Body of pancreas (tissue), 4 donors: Measurements from ENCODE around the gene TNRC6B. TPM values are rescaled to one million over a fixed set of nuclear protein-coding genes. Genes with fewer than 3 reads are reported as not detected.
"Not testable (repeated sequence)": the region's sequence is repeated elsewhere in the genome, so short reads cannot be mapped to it uniquely, and the experiment has no call there.

Source experiments
- ATAC-seq: fragments of 150-250 bp; one replicate; pipeline ENCODE4 v1.9.1; 2016
- DNase-seq, 4 donors: peaks; one replicate each; pipeline ENCODE4 v3.0.0-alpha.2; 2019
- H3K27ac ChIP-seq, 4 donors: fragments of 200-600 bp; sonication (generic); 1 replicate in 3 of 4; 2 replicates in 1 of 4; pipeline versions ENCODE4 v1.5.1 to v1.6.1; 2016 to 2019; ENCODE audit warnings: mild to moderate bottlenecking in 1 of 4, mixed read lengths in 1 of 4, moderate library complexity in 1 of 4
- H3K27me3 ChIP-seq, 2 donors: fragments of 200-600 bp; sonication (generic); one replicate each; pipeline ENCODE4 v1.6.0; 2016; ENCODE audit warnings: mild to moderate bottlenecking in 1 of 2
- H3K36me3 ChIP-seq, 2 donors: fragments of 200-600 bp; sonication (generic); replicated peaks in 1 of 2; 2 replicates each; pipeline ENCODE4 v1.5.1; 2016; ENCODE audit warnings: low read depth in 2 of 2; ENCODE audit not compliant: insufficient read depth in 1 of 2
- H3K4me1 ChIP-seq: fragments of 200-600 bp; sonication (generic); one replicate; pipeline ENCODE4 v1.6.0; 2016
- H3K4me3 ChIP-seq, 2 donors: fragments of 200-600 bp; sonication (generic); 1 replicate in 1 of 2; 2 replicates in 1 of 2; pipeline ENCODE4 v1.5.1; 2016 to 2019
- H3K9me3 ChIP-seq, 3 donors: fragments of 200-600 bp; sonication (generic); 1 replicate in 2 of 3; 2 replicates in 1 of 3; pipeline ENCODE4 v1.5.1; 2016
- CTCF ChIP-seq, 7 experiments: fragments of 450-650 bp in 4 of 7; fragments of 200-600 bp in 3 of 7; sonication (generic) in 3 of 7; IDR thresholded peaks; one replicate each; pipeline ENCODE4 v1.5.1; 2016 to 2019; ENCODE audit warnings: antibody characterized with exemption in 7 of 7
- POLR2A ChIP-seq, 3 donors: fragments of 450-650 bp; IDR thresholded peaks; one replicate each; pipeline ENCODE4 v1.6.1; 2016; ENCODE audit warnings: antibody characterized with exemption in 3 of 3, mild to moderate bottlenecking in 2 of 3
- WGBS, 2 donors: methylation state at CpG; one replicate each; pipeline ENCODE4 v1.1.5; 2017; 5-methylcytosine and 5-hydroxymethylcytosine counted together
- intact Hi-C: fragments of 100-400 bp; cut with DNase I; formaldehyde crosslinking; loops from one replicate; pipeline ENCODE4 v1.15.1; 2023
- total RNA-seq, 2 donors: library from RNA; depleted of rRNA; stranded (reverse); fragments of >200 nt; gene quantifications; one replicate each; pipeline ENCODE4 v1.1.0, GENCODE V29; 2016

The TNRC6B gene
- total RNA-seq, 2 donors from 2014 or later, result 25.2 to 39.9 TPM

GRCh38 chr22:40368836-40369235 is 191.1 kb downstream of the TNRC6B start:
- H3K27me3 ChIP-seq, result no peaks in the 10 kb centered on the region
- DNase-seq (no peak), ATAC-seq (no peak)
- TF ChIP-seq CTCF (IDR thresholded peaks at IDR 0.05), result no peak
- TF ChIP-seq POLR2A (IDR thresholded peaks at IDR 0.05), result no peak
- no peaks in the 10 kb centered on the region for H3K9me3 ChIP-seq
- peak overlapping the region in 1 of 4 donors; percentile 49 for H3K27ac ChIP-seq
- peaks cover 28% of the 10 kb centered on the region for H3K4me1 ChIP-seq
- whole genome bisulfite sequencing, 2 donors, result 89 to 90% methylated on average over 3 of the region's 3 CpGs
- H3K36me3 ChIP-seq, result peaks cover 0 to 16% of the 10 kb centered on the region in 2 donors
- no peak overlapping the region for H3K4me3 ChIP-seq
- intact Hi-C loops, result no loop called here

- TF ChIP-seq POLR2A (IDR thresholded peaks at IDR 0.05), result no peak
- no peak for TF ChIP-seq CTCF (IDR thresholded peaks at IDR 0.05)
- intact Hi-C loops, result no loop called here
- no peak overlapping the region for H3K27ac ChIP-seq
- no peak overlapping the region for H3K4me3 ChIP-seq
- DNase-seq, result no peak
- no peaks in the 10 kb centered on the region for H3K36me3 ChIP-seq
- no peak for ATAC-seq
- 88 to 97% methylated on average over 6 to 8 of the region's 8 CpGs for WGBS, 2 donors
- no peaks in the 10 kb centered on the region for H3K9me3 ChIP-seq
- no peaks in the 10 kb centered on the region for H3K27me3 ChIP-seq
- peaks cover 59% of the 10 kb centered on the region for H3K4me1 ChIP-seq
These were observed 196.8 kb downstream of the TNRC6B start for GRCh38 chr22:40374567-40374966.

GRCh38 chr22:40376149-40376548 is 198.4 kb downstream of the TNRC6B start:
- no peaks in the 10 kb centered on the region for H3K9me3 ChIP-seq
- intact Hi-C loops, result no loop called here
- no peak overlapping the region for H3K4me3 ChIP-seq
- ATAC-seq (no peak), DNase-seq (no peak)
- WGBS, 2 donors, result 39 to 42% methylated on average over 5 of the region's 5 CpGs
- H3K4me1 ChIP-seq, result peaks cover 63% of the 10 kb centered on the region
- H3K27ac ChIP-seq, result no peak overlapping the region
- TF ChIP-seq POLR2A (IDR thresholded peaks at IDR 0.05) (no peak), CTCF (IDR thresholded peaks at IDR 0.05) (no peak)
- H3K27me3 ChIP-seq, result no peaks in the 10 kb centered on the region
- H3K36me3 ChIP-seq, result no peaks in the 10 kb centered on the region

- 88 to 94% methylated on average over 2 of the region's 2 CpGs for WGBS, 2 donors
- H3K4me3 ChIP-seq, result no peak overlapping the region
- ATAC-seq, result no peak
- no peaks in the 10 kb centered on the region for H3K36me3 ChIP-seq
- intact Hi-C loops, result no loop called here
- no peaks in the 10 kb centered on the region for H3K27me3 ChIP-seq
- no peak for DNase-seq
- no peak overlapping the region for H3K27ac ChIP-seq
- no peaks in the 10 kb centered on the region for H3K9me3 ChIP-seq
- TF ChIP-seq CTCF (IDR thresholded peaks at IDR 0.05) (no peak), POLR2A (IDR thresholded peaks at IDR 0.05) (no peak)
- peaks cover 53% of the 10 kb centered on the region for H3K4me1 ChIP-seq
These were observed 200.2 kb downstream of the TNRC6B start for GRCh38 chr22:40377931-40378330.

- DNase-seq, H3K36me3 ChIP-seq, H3K4me3 ChIP-seq, H3K27me3 ChIP-seq, intact Hi-C loops, H3K27ac ChIP-seq, ATAC-seq, H3K9me3 ChIP-seq: not testable (repeated sequence)
- peaks cover 50% of the 10 kb centered on the region for H3K4me1 ChIP-seq
- WGBS, 2 donors, result 87 to 94% methylated on average over 11 of the region's 11 CpGs
These were observed 200.7 kb downstream of the TNRC6B start for GRCh38 chr22:40378448-40378847.
